Measurements from ENCODE around the gene EMC8. TPM values are rescaled to one million over a fixed set of nuclear protein-coding genes. Genes with fewer than 3 reads are reported as not detected.

EMC8 gene
- total RNA-seq, 1 donor from 2014 or later, result 45.2 TPM

- Mint-ChIP-seq H3K4me3 (ENCODE audit: low read depth) (no peak overlapping the region), H3K27me3 (peaks cover 16% of the 10 kb centered on the region), H3K4me1 (ENCODE audit: low read depth) (peaks cover 5% of the 10 kb centered on the region), H3K9me3 (ENCODE audit: low read depth) (peaks cover 3% of the 10 kb centered on the region), H3K36me3 (ENCODE audit: insufficient read depth) (no peaks in the 10 kb centered on the region), H3K27ac (no peak overlapping the region)
- no peak for TF ChIP-seq CTCF (IDR thresholded peaks at IDR 0.05; ENCODE audit: unreplicated experiment)
- no peak for DNase-seq (ENCODE audit: low spot score, unreplicated experiment)
Measured at GRCh38 chr16:85842435-85842834, 43.1 kb upstream of the EMC8 start.

- H3K4me3 Mint-ChIP-seq (ENCODE audit: low read depth), result no peak overlapping the region
- no peak overlapping the region for H3K27ac Mint-ChIP-seq
- DNase-seq (ENCODE audit: low spot score, unreplicated experiment), result no peak
- H3K9me3 Mint-ChIP-seq (ENCODE audit: low read depth), result peaks cover 3% of the 10 kb centered on the region
- H3K4me1 Mint-ChIP-seq (ENCODE audit: low read depth), result peaks cover 5% of the 10 kb centered on the region
- no peaks in the 10 kb centered on the region for H3K36me3 Mint-ChIP-seq (ENCODE audit: insufficient read depth)
- no peak for TF ChIP-seq CTCF (IDR thresholded peaks at IDR 0.05; ENCODE audit: unreplicated experiment)
- H3K27me3 Mint-ChIP-seq, result peaks cover 24% of the 10 kb centered on the region
Measured at GRCh38 chr16:85840801-85841200, 41.5 kb upstream of the EMC8 start.

GRCh38 chr16:85840395-85840794, 41.1 kb upstream of the EMC8 start:
- DNase-seq (ENCODE audit: low spot score, unreplicated experiment), result no peak
- no peak for TF ChIP-seq CTCF (IDR thresholded peaks at IDR 0.05; ENCODE audit: unreplicated experiment)
- no peaks in the 10 kb centered on the region for H3K36me3 Mint-ChIP-seq (ENCODE audit: insufficient read depth)
- H3K27me3 Mint-ChIP-seq, result peaks cover 26% of the 10 kb centered on the region
- peaks cover 5% of the 10 kb centered on the region for H3K4me1 Mint-ChIP-seq (ENCODE audit: low read depth)
- H3K27ac Mint-ChIP-seq, result no peak overlapping the region
- no peak overlapping the region for H3K4me3 Mint-ChIP-seq (ENCODE audit: low read depth)
- H3K9me3 Mint-ChIP-seq (ENCODE audit: low read depth), result peaks cover 3% of the 10 kb centered on the region

GRCh38 chr16:85839681-85840240, 40.4 kb upstream of the EMC8 start:
- peaks cover 3% of the 10 kb centered on the region for H3K9me3 Mint-ChIP-seq (ENCODE audit: low read depth)
- H3K27me3 Mint-ChIP-seq, result peaks cover 29% of the 10 kb centered on the region
- no peak for TF ChIP-seq CTCF (IDR thresholded peaks at IDR 0.05; ENCODE audit: unreplicated experiment)

GRCh38 chr16:85838876-85839585, 39.7 kb upstream of the EMC8 start:
- Mint-ChIP-seq H3K9me3 (ENCODE audit: low read depth) (peaks cover 3% of the 10 kb centered on the region), H3K27me3 (peaks cover 30% of the 10 kb centered on the region)

More at GRCh38 chr16:85839681-85840240, 40.4 kb upstream of the EMC8 start:
- Mint-ChIP-seq H3K4me1 (ENCODE audit: low read depth) (peaks cover 2% of the 10 kb centered on the region), H3K4me3 (ENCODE audit: low read depth) (no peak overlapping the region), H3K27ac (no peak overlapping the region), H3K36me3 (ENCODE audit: insufficient read depth) (no peaks in the 10 kb centered on the region)
- no peak for DNase-seq (ENCODE audit: low spot score, unreplicated experiment)

More at GRCh38 chr16:85838876-85839585, 39.7 kb upstream of the EMC8 start:
- Mint-ChIP-seq H3K27ac (no peak overlapping the region), H3K36me3 (ENCODE audit: insufficient read depth) (no peaks in the 10 kb centered on the region), H3K4me3 (ENCODE audit: low read depth) (no peak overlapping the region), H3K4me1 (ENCODE audit: low read depth) (no peaks in the 10 kb centered on the region)
- DNase-seq (ENCODE audit: low spot score, unreplicated experiment), result no peak
- TF ChIP-seq CTCF (IDR thresholded peaks at IDR 0.05; ENCODE audit: unreplicated experiment), result no peak
